Ovary (tissue), 9 donors: Measurements from ENCODE around the gene NACA. TPM values are rescaled to one million over a fixed set of nuclear protein-coding genes. Genes with fewer than 3 reads are reported as not detected.

ENCODE experiments used
- DNase-seq, 5 donors: peaks; one replicate each; pipeline ENCODE4 v3.0.0-alpha.2; 2019 to 2020
- H3K27ac ChIP-seq, 2 donors: fragments of 200-600 bp; one replicate each; pipeline versions ENCODE4 v1.5.1 to v1.8.0; 2019 to 2022
- H3K27me3 ChIP-seq: fragments of 200-600 bp; one replicate; pipeline ENCODE4 v1.8.0; 2022
- H3K36me3 ChIP-seq: fragments of 200-600 bp; sonication (generic); one replicate; pipeline ENCODE4 v1.5.1; 2019
- H3K4me1 ChIP-seq: one replicate; pipeline ENCODE4 v1.8.1; 2013; ENCODE audit warnings: mild to moderate bottlenecking, moderate library complexity; ENCODE audit not compliant: insufficient read depth
- H3K4me3 ChIP-seq: fragments of 200-600 bp; sonication (generic); one replicate; pipeline ENCODE4 v1.5.1; 2017
- H3K9me3 ChIP-seq, 2 donors: fragments of 200-600 bp in 1 of 2; sonication (generic) in 1 of 2; one replicate each; pipeline versions ENCODE4 v1.5.1 to v1.8.1; 2013 to 2019; ENCODE audit warnings: mild to moderate bottlenecking in 1 of 2, moderate library complexity in 1 of 2
- EP300 ChIP-seq: sonication (generic); formaldehyde crosslinking; IDR thresholded peaks from one replicate; pipeline ENCODE4 v1.6.1; 2017; ENCODE audit warnings: antibody characterized with exemption
- POLR2A ChIP-seq: fragments of 450-650 bp; IDR thresholded peaks from one replicate; pipeline ENCODE4 v1.6.1; 2017; ENCODE audit warnings: antibody characterized with exemption, mild to moderate bottlenecking, moderate library complexity
- WGBS, 3 donors: extraction: QIAGEN DNeasy Blood & Tissue Kit in 1 of 3; methylation state at CpG; one replicate each; pipeline versions ENCODE4 v1.1.5 to v1.1.7; 2013 to 2017; 5-methylcytosine and 5-hydroxymethylcytosine counted together
- intact Hi-C, 4 donors: fragments of 100-400 bp; cut with DNase I; formaldehyde crosslinking; loops; one replicate each; pipeline versions ENCODE4 v1.11.0 to v1.15.1; 2022 to 2023
- polyA plus RNA-seq, 2 donors: library from polyadenylated mRNA; stranded (reverse); fragments of 200-250 nt in 1 of 2; fragments of 350-450 nt in 1 of 2; fragmentation: Illumina TruSeq in 1 of 2; extraction: RNeasy Lipid Tissue Mini Kit (QIAGEN cat#74804) in 1 of 2; gene quantifications; one replicate each; pipeline ENCODE4 v1.2.3, GENCODE V29; 2013 to 2014
- total RNA-seq, 7 donors: library from RNA; depleted of rRNA in 2 of 7; stranded (reverse); fragments of >200 nt in 2 of 7; fragmentation: NEBNext Ultra II Directional in 3 of 7; extraction: Animal tissue kit (Norgen Biotek cat#: 25700) in 3 of 7; gene quantifications; one replicate each; pipeline versions ENCODE4 v1.1.0 to v1.2.4, GENCODE V29; 2016 to 2023
- TF ChIP-seq, protein P1 (sequence below), 3 donors: fragments of 450-650 bp in 2 of 3; fragments of 200-600 bp in 1 of 3; IDR thresholded peaks; one replicate each; pipeline versions ENCODE4 v1.5.1 to v1.8.0; 2016 to 2022; ENCODE audit warnings: antibody characterized with exemption in 3 of 3, mild to moderate bottlenecking in 1 of 3
- donor health status: DM: no; HTN: no; CAD: no; lungs with moderate emphysema.
- donor health status: DM: no; HTN: no; CAD: no.
- donor health status: Bipolar disorder and iron deficiency.
- donor health status: DM: yes; HTN: yes; CAD: no.
- donor health status: DM: no; HTN: no; CAD: no.
- donor health status: DM: yes; HTN: yes; CAD: no.

Gene NACA
- total and polyA plus RNA-seq, 9 donors = 1,240 to 3,183 (median 1,830) TPM

DNA sequence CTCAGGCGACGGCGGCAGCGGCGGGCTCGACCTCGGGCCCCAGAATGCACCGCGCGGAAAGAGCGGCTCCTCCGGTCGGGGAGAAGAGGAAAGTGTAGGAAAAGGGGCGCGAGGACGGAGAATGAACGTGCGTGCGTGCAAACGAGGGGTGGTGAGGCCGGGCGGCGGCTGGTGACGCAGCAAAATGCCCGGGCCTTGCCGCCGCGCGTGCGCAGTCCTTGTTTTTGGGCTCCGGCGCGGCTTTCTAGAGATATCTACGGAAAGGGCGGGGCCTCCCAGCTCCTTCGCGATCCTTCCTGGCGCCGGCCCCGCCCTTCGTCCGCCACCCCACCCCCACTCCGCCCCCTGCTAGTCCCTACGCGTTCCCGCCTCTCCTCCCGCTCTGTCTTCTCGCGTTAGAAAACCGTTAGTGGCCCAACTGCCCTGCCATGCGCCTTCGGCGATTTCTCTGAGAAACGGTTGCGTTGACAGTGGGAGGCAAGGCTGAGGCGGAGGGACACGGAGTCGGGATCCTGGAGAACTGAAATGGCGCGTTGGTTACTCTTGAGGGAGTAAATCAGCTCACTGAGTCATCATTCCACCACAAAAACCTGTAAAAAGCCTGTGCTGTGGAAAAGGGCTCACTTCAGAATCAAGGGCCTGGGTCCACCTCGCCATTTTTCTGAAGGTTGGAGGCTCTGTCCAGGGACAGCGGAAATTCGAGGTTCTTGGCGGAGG lies 36.8 kb downstream of the NACA start, which contains the start of gene PTGES3:
Gene PTGES3 (minus strand): TSS at position 156 of the 717 bp plus-strand sequence. CDS start 285 bp downstream, outside the sequence.
- 0% methylated on average over 54 to 64 of the region's 64 CpGs for WGBS, 3 donors
- intact Hi-C loops = loop anchor here in 3 of 4 donors (2.0 to 5.0 kb wide), 3 partner anchors 34 to 51 kb away; partner anchors contain the start of gene NACA (in 1 of the 3)
- peak; percentile 94 for TF ChIP-seq POLR2A
- TF ChIP-seq, protein P1, sequence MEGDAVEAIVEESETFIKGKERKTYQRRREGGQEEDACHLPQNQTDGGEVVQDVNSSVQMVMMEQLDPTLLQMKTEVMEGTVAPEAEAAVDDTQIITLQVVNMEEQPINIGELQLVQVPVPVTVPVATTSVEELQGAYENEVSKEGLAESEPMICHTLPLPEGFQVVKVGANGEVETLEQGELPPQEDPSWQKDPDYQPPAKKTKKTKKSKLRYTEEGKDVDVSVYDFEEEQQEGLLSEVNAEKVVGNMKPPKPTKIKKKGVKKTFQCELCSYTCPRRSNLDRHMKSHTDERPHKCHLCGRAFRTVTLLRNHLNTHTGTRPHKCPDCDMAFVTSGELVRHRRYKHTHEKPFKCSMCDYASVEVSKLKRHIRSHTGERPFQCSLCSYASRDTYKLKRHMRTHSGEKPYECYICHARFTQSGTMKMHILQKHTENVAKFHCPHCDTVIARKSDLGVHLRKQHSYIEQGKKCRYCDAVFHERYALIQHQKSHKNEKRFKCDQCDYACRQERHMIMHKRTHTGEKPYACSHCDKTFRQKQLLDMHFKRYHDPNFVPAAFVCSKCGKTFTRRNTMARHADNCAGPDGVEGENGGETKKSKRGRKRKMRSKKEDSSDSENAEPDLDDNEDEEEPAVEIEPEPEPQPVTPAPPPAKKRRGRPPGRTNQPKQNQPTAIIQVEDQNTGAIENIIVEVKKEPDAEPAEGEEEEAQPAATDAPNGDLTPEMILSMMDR (IDR thresholded peaks at IDR 0.05) = peak in 1 of 3 donors; percentile 11
- peak; percentile 49 for TF ChIP-seq EP300
- DNase-seq = peak; percentile 97 to 99 (median 98)
- Histone ChIP-seq H3K4me1 (peaks cover 5% of the 10 kb centered on the region), H3K4me3 (peak within 1 kb of the TSS; percentile 93), H3K27me3 (no peaks in the 10 kb centered on the region), H3K9me3 (no peaks in the 10 kb centered on the region), H3K27ac (peak within 1 kb of the TSS; percentile 99 to 100), H3K36me3 (no peaks in the 10 kb centered on the region)

DNA sequence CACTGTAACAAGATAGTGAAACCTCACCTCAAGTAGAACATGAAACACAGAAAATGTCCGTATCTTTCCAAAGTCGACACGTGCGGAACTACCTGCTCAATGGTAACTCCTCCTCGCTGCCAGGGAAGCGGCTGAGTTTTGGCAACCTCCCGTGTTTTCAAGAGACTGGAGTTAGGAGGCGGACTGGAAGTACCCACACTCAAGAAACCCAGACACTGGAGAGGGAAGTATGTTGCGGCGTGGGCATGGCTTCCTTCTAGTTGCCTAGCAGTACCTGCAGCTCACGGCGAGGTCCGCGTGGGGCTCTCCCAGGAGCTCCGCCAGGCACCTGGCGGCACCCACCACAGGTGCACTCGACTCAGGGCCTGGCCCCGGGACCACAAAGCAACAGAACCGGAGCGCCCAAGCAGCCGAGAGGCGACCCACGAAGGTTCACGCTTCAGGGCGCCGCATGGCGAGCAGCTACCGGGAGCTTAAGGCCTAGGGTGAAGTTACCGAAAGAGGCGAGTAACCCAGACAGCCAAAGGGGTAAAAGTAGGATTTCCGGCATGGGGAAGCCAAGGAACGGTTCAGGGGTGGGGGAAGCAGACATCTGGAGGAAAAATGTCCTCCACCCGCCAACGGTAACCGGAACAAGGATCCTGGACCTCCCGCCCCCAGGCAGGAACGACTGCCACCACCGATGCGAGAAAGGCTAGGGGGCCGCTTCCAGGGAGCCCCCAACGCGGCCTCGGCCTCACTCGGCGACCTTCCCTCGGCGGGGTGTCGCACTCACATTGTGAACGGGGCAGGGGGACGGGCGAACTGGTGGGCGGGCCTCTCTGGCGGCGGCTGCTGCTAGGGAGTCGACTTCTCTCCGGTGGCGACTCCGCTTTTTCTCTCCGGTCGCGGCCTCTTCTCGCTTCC lies 37.6 kb downstream of the NACA start:
- TF ChIP-seq, protein P1 (IDR thresholded peaks at IDR 0.05) = no peak
- TF ChIP-seq EP300 = no peak
- no peak for TF ChIP-seq POLR2A
- peak; percentile 41 to 71 (median 60) for DNase-seq
- peak overlapping the region; percentile 93 for H3K4me3 ChIP-seq
- peaks cover 9% of the 10 kb centered on the region for H3K4me1 ChIP-seq
- H3K27ac ChIP-seq = peak overlapping the region; percentile 99 to 100
- no peaks in the 10 kb centered on the region for H3K9me3 ChIP-seq
- intact Hi-C loops = loop anchor here (2.0 to 5.0 kb wide), 3 partner anchors 35 to 50 kb away; partner anchors contain the start of gene NACA (in 2 of the 4)
- no peaks in the 10 kb centered on the region for H3K27me3 ChIP-seq
- 0 to 1% (median 0%) methylated on average over 61 to 62 of the region's 62 CpGs for WGBS, 3 donors
- no peaks in the 10 kb centered on the region for H3K36me3 ChIP-seq

DNA sequence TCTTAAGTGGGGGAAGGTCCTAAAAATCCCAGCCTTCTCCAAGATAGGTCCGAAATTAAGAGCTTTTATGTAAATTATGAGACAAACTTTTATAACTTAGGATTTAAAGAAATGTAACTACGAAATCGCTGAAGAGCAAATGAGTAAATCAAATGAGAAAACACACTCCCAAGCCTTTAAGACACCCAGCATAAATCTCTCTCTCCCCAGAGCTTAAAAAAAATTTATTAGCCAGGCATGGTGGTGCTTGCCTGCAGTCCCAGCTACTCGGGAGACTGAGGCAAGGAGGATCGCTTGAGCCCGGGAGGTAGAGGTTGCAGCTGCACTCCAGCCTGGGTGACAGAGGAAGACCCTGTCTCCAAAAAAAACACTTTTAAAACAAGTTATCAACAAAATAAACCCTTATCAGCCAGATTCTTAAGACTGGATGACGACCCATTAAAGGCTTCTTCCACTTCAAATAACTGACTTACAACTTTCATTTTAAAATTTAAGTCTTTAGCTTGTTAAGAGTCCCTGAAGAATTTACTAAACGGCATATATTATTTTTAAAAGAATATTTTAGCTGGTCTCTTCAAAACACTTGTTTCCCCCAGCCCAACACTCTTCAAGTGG lies 40.2 kb downstream of the NACA start:
- Histone ChIP-seq H3K36me3 (no peaks in the 10 kb centered on the region), H3K4me1 (peaks cover 14% of the 10 kb centered on the region), H3K4me3 (peak overlapping the region; percentile 93), H3K27ac (peak overlapping the region in 1 of 2 donors; percentile 43), H3K9me3 (no peaks in the 10 kb centered on the region), H3K27me3 (no peaks in the 10 kb centered on the region)
- intact Hi-C loops = loop anchor here in 3 of 4 donors (5.0 kb wide), 2 partner anchors 37 to 48 kb away; no protein-coding TSS in a partner anchor
- 3 to 7% (median 7%) methylated on average over 8 of the region's 8 CpGs for WGBS, 3 donors
- peak in 1 of 5 donors; percentile 11 for DNase-seq
- TF ChIP-seq, protein P1 (IDR thresholded peaks at IDR 0.05) = no peak
- no peak for TF ChIP-seq EP300
- TF ChIP-seq POLR2A = no peak

DNA sequence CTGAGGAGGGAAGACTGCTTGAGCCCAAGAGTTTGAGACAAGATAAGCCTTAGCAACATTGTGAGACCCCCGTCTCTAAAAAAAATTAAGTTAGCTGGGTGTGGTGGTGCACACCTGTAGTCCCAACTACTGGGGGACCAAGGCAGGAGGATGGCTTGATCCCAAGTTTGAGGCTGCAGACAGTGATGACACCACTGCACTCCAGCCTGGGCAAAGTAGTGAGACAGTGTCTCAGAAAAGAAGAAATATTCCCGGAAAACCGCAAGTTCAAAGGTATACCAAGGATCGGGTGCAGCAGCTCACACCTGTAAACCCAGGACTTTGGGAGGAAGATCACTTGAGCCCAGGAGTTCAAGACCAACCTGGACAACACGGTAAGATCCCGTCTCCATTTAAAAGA lies 42.8 kb downstream of the NACA start:
- 89 to 90% (median 89%) methylated on average over 6 of the region's 6 CpGs for WGBS, 3 donors
- H3K36me3 ChIP-seq = no peaks in the 10 kb centered on the region
- TF ChIP-seq EP300 (no peak), POLR2A (no peak)
- TF ChIP-seq, protein P1 (IDR thresholded peaks at IDR 0.05) = no peak
- H3K9me3 ChIP-seq = no peaks in the 10 kb centered on the region
- H3K4me3 ChIP-seq = no peak overlapping the region
- no peaks in the 10 kb centered on the region for H3K27me3 ChIP-seq
- H3K4me1 ChIP-seq = peaks cover 18% of the 10 kb centered on the region
- H3K27ac ChIP-seq = no peak overlapping the region
- intact Hi-C loops = no loop called here
- peak in 1 of 5 donors; percentile 9 for DNase-seq
